ENCODE results near the gene IL36B. TPM values are rescaled to one million over a fixed set of nuclear protein-coding genes. Genes with fewer than 3 reads are reported as not detected.

The IL36B gene
- total RNA-seq, 2 experiments from 2014 or later: not detected

- Mint-ChIP-seq H3K27me3 (no peaks in the 10 kb centered on the region), H3K4me3 (no peak overlapping the region), H3K4me1 (ENCODE audit: low read depth) (no peaks in the 10 kb centered on the region), H3K27ac (no peak overlapping the region), H3K36me3 (ENCODE audit: low read depth) (no peaks in the 10 kb centered on the region), H3K9me3 (no peaks in the 10 kb centered on the region)
- no peak overlapping the region for H3K4me3 ChIP-seq (ENCODE audit: low read length)
- DNase-seq (no peak), ATAC-seq (ENCODE audit: poor library complexity) (no peak)
- no peaks in the 10 kb centered on the region for H3K9me3 ChIP-seq (ENCODE audit: control insufficient read depth in 1 of 2, insufficient read depth in 1 of 2, low read length in 2 of 2)
- CTCF ChIA-PET: no interaction called here
- TF ChIP-seq CTCF (IDR thresholded peaks at IDR 0.05): no peak
- no peaks in the 10 kb centered on the region for H3K4me1 ChIP-seq (ENCODE audit: insufficient read depth, low read length)
- intact Hi-C loops (cut with DNase I, micrococcal nuclease): no loop called here
- POLR2A ChIA-PET: no interaction called here
- no peak overlapping the region for H3K27ac ChIP-seq (ENCODE audit: low read depth in 1 of 2, low read length in 2 of 2)
- H3K27me3 ChIP-seq (ENCODE audit: control insufficient read depth in 1 of 2, insufficient read depth in 2 of 2, low read length in 2 of 2): peaks cover 0 to 2% of the 10 kb centered on the region in 2 experiments
- no peaks in the 10 kb centered on the region for H3K36me3 ChIP-seq (ENCODE audit: insufficient read depth, low read length)
Observed at GRCh38 chr2:113061896-113062770, 9.5 kb upstream of the IL36B start.

- CTCF ChIA-PET: no interaction called here
- no peaks in the 10 kb centered on the region for H3K9me3 Mint-ChIP-seq
- TF ChIP-seq CTCF (IDR thresholded peaks at IDR 0.05): no peak
- Histone ChIP-seq H3K4me3 (ENCODE audit: low read length) (no peak overlapping the region), H3K27me3 (ENCODE audit: control insufficient read depth in 1 of 2, insufficient read depth in 2 of 2, low read length in 2 of 2) (peaks cover 0 to 2% of the 10 kb centered on the region in 2 experiments), H3K9me3 (ENCODE audit: control insufficient read depth in 1 of 2, insufficient read depth in 1 of 2, low read length in 2 of 2) (no peaks in the 10 kb centered on the region), H3K4me1 (ENCODE audit: insufficient read depth, low read length) (no peaks in the 10 kb centered on the region), H3K36me3 (ENCODE audit: insufficient read depth, low read length) (no peaks in the 10 kb centered on the region), H3K27ac (ENCODE audit: low read depth in 1 of 2, low read length in 2 of 2) (no peak overlapping the region)
- no peaks in the 10 kb centered on the region for H3K27me3 Mint-ChIP-seq
- no peaks in the 10 kb centered on the region for H3K36me3 Mint-ChIP-seq (ENCODE audit: low read depth)
- no peak for ATAC-seq (ENCODE audit: poor library complexity)
- H3K4me3 Mint-ChIP-seq: no peak overlapping the region
- POLR2A ChIA-PET: no interaction called here
- intact Hi-C loops (cut with DNase I, micrococcal nuclease): no loop called here
- no peak for DNase-seq
- no peak overlapping the region for H3K27ac Mint-ChIP-seq
- H3K4me1 Mint-ChIP-seq (ENCODE audit: low read depth): no peaks in the 10 kb centered on the region
Observed at GRCh38 chr2:113061241-113061640, 8.6 kb upstream of the IL36B start.

GRCh38 chr2:113060796-113061195 lies 8.1 kb upstream of the IL36B start:
- H3K27ac ChIP-seq (ENCODE audit: low read depth in 1 of 2, low read length in 2 of 2): no peak overlapping the region
- no peaks in the 10 kb centered on the region for H3K27me3 Mint-ChIP-seq
- H3K36me3 ChIP-seq (ENCODE audit: insufficient read depth, low read length): no peaks in the 10 kb centered on the region
- POLR2A ChIA-PET: no interaction called here
- no peak overlapping the region for H3K4me3 Mint-ChIP-seq
- H3K9me3 Mint-ChIP-seq: no peaks in the 10 kb centered on the region
- no peak overlapping the region for H3K27ac Mint-ChIP-seq
- no peak for DNase-seq
- H3K4me1 ChIP-seq (ENCODE audit: insufficient read depth, low read length): no peaks in the 10 kb centered on the region
- no peak overlapping the region for H3K4me3 ChIP-seq (ENCODE audit: low read length)
- H3K36me3 Mint-ChIP-seq (ENCODE audit: low read depth): no peaks in the 10 kb centered on the region
- H3K9me3 ChIP-seq (ENCODE audit: control insufficient read depth in 1 of 2, insufficient read depth in 1 of 2, low read length in 2 of 2): no peaks in the 10 kb centered on the region
- CTCF ChIA-PET: no interaction called here
- intact Hi-C loops (cut with DNase I, micrococcal nuclease): no loop called here
- peaks cover 0 to 2% of the 10 kb centered on the region in 2 experiments for H3K27me3 ChIP-seq (ENCODE audit: control insufficient read depth in 1 of 2, insufficient read depth in 2 of 2, low read length in 2 of 2)
- TF ChIP-seq CTCF (IDR thresholded peaks at IDR 0.05): no peak
- H3K4me1 Mint-ChIP-seq (ENCODE audit: low read depth): no peaks in the 10 kb centered on the region
- no peak for ATAC-seq (ENCODE audit: poor library complexity)

Data from CD4-positive, alpha-beta T cell (primary cell).